Kidney glomerular epithelial cell (primary cell): ENCODE data around the gene SELENOF.
"Not testable (repeated sequence)": the region's sequence is repeated elsewhere in the genome, so short reads cannot be mapped to it uniquely, and the experiment has no call there.

ENCODE experiments used
- DNase-seq: peaks from one replicate; lab custom pipeline; 2025; lab: John Stamatoyannopoulos, UW

Gene SELENOF

DNA sequence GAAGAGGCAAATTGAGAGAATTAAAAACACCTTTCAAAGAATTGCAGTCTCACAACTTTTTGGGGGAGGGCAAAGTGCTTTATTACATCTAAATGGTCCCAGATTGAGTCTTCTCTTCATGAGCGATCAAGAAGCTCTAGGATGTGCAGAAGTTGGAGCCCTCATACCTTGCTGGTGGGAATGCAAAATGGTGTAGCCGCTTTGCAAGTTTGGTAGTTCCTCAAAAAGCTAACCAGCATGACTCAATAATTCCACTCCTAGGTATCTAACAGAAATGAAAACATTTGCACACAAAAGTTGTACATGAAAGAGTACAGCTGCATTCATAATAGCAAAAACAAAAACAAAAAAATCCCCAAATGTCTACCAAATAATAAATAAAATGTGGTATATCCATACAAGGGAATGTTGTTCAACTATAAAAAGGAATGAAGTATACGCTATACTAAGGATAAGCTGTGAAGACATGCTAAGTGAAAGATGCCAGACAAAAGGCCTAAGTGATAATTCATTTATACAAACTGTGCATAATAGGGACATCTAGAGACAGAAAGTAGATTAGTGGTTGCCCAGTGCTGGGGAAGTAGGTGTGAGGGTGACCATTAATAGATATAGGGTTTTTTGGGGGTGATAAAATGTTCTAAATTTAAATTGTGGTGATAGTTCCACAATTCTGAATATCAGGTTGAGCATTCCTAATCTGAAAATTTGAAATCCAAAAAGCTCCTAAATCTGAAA, 55.2 kb downstream of the SELENOF start:
- no peak for DNase-seq

DNA sequence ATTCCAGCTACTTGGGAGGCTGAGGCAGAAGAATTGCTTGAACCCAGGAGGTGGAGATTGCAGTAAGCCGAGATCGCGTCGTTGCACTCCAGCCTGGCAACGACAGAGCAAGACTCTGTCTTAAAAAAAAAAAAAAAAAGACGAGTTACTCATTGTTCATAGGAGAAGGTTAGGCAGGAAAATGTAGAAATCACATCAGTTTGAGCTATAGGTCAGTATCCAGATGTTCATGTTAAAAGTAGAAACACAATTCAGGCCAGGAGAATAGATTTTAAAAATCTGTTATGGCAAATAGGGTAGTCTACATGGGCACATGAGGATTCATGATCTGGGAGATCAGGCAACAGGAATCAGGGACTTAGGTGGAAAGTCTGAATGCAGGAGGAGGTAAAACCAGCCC, 57.7 kb downstream of the SELENOF start:
- no peak for DNase-seq

DNA sequence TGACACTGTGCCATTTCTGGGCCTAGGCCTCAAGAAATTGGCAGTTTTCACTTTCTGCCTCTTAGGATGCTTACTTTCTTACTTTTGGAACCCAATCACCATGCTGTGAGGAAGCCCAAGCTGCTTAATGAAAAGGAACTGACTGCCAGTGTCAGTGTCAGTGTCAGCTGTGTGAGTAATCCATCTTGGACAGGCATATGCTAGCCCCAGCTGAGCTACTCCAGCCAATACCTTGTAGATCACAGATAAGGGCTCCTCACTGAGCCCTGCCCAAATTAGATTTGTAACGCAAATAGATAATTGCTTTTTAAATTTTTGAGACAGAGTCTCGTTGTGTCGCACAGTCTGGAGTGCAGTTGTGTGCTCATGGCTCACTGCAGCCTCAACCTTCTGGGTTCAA, 59.6 kb downstream of the SELENOF start:
- DNase-seq = no peak

DNA sequence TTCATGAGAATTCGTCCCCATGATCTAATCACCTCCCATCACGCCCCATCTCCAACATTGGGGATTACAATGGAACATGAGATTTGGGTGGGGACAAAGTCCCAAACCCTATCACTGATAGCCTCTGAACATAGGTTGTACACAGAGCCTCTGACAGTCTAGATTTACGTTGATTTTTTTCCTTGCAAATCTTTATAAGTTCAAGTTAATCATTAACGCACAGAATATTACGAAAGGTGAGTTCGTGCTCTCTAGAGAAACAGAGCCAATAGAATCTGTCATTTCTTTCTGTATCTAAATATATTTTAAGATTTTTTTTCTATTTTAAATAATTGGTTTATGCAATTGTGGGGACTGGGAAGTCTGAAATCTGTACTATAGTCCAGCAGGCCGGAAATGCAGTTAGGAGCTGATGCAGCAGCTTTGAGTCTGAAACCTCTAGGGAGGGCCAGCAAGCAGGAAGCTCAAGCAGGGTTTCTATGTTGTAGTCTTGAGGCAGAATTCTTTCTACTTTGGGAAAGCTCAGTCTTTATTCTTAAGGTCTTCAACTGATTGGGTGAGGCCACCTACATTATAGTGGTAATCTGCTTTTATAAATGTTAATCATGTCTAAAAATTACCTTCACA, 61.0 kb downstream of the SELENOF start:
- DNase-seq = no peak

GRCh38 chr1:86852289-86852688, 61.6 kb downstream of the SELENOF start:
- DNase-seq = no peak

- DNase-seq = no peak
These were observed 64.2 kb downstream of the SELENOF start for GRCh38 chr1:86849756-86850155.

GRCh38 chr1:86848654-86849053, 65.3 kb downstream of the SELENOF start:
- DNase-seq = no peak

DNA sequence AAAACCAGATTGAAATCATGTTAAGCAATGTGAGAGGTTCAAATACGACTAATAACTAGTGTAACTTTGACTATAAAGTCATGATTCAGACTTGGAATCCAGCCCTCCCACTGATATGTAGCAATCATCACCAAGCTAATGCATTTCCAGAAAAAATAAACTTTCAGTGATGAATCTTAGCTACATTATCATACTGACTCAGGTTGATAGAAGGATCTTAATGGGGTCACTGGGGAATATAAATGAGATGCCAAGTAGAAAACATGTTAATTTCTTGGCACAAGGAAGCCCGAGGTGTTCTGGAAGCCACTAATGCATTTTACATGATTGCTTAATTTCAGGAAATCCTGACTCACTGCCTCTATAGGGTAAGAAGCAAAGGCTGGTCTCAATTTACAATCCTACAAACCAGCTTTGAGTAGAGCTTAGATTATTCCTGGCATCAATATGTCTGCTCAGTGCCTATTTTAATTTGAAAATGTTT, 67.7 kb downstream of the SELENOF start:
- DNase-seq = peak; percentile 40

DNA sequence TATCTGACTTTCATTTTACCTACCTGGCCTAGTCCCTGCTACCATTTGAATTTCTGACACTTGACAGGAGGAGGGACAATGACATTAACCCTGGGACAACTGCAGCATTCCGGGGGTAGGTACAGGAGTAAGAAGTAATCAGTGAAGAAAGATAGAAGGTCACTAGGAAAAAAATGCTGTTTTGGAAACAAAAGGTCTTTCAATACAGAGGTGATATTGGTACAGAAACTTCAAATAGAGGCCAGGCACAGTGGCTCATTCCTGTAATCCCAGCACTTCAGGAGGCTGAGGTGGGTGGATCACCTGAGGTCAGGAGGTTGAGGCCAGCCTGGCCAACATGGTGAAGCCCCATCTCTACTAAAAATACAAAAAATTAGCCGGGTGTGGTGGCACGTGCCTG, 68.4 kb downstream of the SELENOF start:
- no peak for DNase-seq

GRCh38 chr1:86841116-86841515, 72.8 kb downstream of the SELENOF start:
- no peak for DNase-seq

- DNase-seq = peak; percentile 71
These were observed 80.3 kb downstream of the SELENOF start for GRCh38 chr1:86833461-86834215.

GRCh38 chr1:86832433-86832832, 81.5 kb downstream of the SELENOF start:
- DNase-seq = no peak

DNA sequence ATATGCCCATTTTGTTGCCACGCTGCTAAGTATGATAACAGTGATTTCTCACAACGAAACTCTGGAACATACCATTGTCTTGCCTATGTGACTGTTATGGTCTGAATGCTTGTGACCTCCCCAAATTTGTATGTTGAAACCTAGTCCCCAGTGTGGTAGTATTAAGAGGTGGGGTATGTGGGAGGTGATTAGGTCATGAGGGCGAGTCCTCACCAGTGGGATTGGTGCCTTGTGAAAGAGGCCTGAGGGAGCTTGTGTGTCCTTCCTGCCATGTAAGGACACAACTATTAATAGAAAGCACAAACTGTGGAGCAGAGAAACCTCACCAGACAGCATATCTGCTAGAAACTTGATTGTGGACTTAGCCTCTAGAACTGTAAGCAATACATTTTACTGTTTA, 84.6 kb downstream of the SELENOF start:
- DNase-seq = no peak

GRCh38 chr1:86828024-86828423, 85.9 kb downstream of the SELENOF start:
- DNase-seq = no peak

GRCh38 chr1:86826856-86827255, 87.1 kb downstream of the SELENOF start:
- no peak for DNase-seq

GRCh38 chr1:86825319-86825718, 88.6 kb downstream of the SELENOF start:
- no peak for DNase-seq

DNA sequence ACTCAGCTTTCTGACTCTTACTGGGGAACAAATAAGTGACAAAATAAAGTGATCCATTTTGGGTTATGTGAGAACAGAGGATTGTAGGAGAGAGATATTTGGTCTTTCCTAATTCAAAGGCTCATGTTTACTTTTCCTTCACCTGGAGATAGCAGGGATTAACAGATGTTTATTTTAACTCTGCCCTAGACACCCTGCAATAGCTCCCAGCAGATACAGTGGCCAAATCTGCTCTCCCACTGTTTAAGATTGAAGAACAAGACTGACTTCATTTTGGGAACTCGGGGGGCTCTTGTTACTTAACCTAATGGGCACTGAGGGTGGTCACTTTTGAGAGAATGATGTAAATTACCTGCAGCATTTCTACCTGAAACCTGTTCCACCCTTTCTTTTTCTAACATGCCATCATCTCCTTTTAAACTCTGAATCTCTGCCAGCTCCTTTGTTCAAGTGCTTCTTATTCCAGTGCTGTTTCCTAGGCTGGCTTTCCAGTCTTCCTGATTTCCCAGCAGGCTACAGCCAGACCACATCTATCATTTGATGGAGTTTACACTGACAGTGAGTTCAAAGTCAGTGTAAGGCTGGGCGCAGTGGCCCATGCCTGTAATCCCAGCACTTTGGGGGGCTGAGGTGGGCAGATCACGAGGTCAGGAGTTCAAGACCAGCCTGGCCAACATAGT, 90.0 kb downstream of the SELENOF start:
- DNase-seq = no peak

DNA sequence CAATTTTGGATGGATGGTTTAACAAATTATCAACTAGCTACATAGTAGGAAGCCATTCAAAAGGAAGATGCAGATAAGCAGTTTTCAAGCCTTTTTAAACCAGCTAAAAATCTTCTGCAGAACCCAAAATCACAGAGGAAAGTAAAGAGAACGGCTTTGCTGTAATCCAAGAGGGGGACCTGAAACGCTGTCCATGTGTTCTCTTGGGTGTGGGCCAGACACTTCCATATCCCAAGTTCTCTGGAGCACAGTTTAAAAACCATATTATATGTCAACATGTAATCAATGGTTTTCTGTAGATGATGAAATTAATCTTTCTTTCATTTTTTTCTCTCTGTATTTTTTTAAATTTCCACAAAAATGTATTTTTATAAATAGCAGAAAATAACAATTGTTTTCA, 90.5 kb downstream of the SELENOF start:
- DNase-seq = no peak

- no peak for DNase-seq
These were observed 91.5 kb downstream of the SELENOF start for GRCh38 chr1:86822459-86822858.

DNA sequence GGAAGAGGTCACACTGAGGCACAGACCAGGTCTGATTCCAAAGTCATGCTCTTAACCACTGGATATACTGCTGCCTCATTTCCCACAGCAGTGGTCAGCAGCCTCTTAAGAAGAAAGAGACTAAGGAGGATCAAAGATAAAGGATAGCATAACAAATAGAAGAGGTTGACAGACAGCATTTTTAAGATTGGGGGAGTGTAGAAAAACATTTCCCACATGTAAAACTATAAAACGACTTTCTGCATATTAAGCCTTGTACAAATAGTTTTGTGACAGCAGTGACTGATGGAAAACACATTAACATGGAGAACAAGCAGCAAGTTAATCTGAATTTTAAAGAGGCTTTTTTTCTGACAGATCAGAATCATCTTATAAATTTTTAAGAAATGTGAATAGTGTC, 92.0 kb downstream of the SELENOF start:
- no peak for DNase-seq

DNA sequence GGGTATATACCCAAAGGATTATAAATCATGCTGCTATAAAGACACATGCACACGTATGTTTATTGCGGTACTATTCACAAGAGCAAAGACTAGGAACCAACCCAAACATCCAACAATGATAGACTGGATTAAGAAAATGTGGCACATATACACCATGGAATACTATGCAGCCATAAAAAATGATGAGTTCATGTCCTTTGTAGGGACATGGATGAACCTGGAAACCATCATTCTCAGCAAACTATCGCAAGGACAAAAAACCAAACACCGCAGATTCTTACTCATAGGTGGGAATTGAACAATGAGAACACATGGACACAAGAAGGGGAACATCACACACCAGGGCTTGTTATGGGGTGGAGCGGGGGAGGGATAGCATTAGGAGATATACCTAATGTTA, 94.0 kb downstream of the SELENOF start:
- not testable (repeated sequence) for DNase-seq

- DNase-seq = not testable (repeated sequence)
These were observed 96.6 kb downstream of the SELENOF start for GRCh38 chr1:86817246-86817826.
